GM12801 (cell line): Measurements from ENCODE around the gene SPATA2L.

Experiments used
- CTCF ChIP-seq: IDR thresholded peaks from one replicate; pipeline ENCODE4 v1.5.1; 2011; ENCODE audit warnings: control low read depth; ENCODE audit not compliant: insufficient read length; ENCODE audit errors: extremely low read depth

SPATA2L gene

GRCh38 chr16:89716916-89717687 is 15.6 kb upstream of the SPATA2L start:
- TF ChIP-seq CTCF = no peak

- TF ChIP-seq CTCF = no peak
Measured at GRCh38 chr16:89716493-89716892, 15.0 kb upstream of the SPATA2L start.

GRCh38 chr16:89712274-89712781 is 10.8 kb upstream of the SPATA2L start:
- no peak for TF ChIP-seq CTCF

- TF ChIP-seq CTCF = no peak
Measured at GRCh38 chr16:89711601-89712273, 10.2 kb upstream of the SPATA2L start.

- no peak for TF ChIP-seq CTCF
Measured at GRCh38 chr16:89710709-89711564, 9.4 kb upstream of the SPATA2L start.

- no peak for TF ChIP-seq CTCF
Measured at GRCh38 chr16:89709716-89710432, 8.4 kb upstream of the SPATA2L start.
